Rectal smooth muscle tissue (tissue), 1 donor: ENCODE results near the gene SETBP1.

ENCODE experiments used
- H3K27ac ChIP-seq: one replicate; pipeline ENCODE4 v1.7.0; 2013; ENCODE audit warnings: low read depth, low read length, inconsistent platforms
- H3K27me3 ChIP-seq: one replicate; pipeline ENCODE4 v1.7.0; 2013; ENCODE audit warnings: low read length; ENCODE audit not compliant: control insufficient read depth, insufficient read depth
- H3K36me3 ChIP-seq: one replicate; pipeline ENCODE4 v1.7.0; 2013; ENCODE audit warnings: low read length; ENCODE audit not compliant: control insufficient read depth, insufficient read depth
- H3K4me1 ChIP-seq: one replicate; pipeline ENCODE4 v1.7.0; 2013; ENCODE audit warnings: low read length; ENCODE audit not compliant: control insufficient read depth, insufficient read depth
- H3K4me3 ChIP-seq: one replicate; pipeline ENCODE4 v1.7.0; 2013; ENCODE audit warnings: low read length
- H3K9ac ChIP-seq: one replicate; pipeline ENCODE4 v1.7.0; 2013; ENCODE audit warnings: low read length

SETBP1 gene

DNA sequence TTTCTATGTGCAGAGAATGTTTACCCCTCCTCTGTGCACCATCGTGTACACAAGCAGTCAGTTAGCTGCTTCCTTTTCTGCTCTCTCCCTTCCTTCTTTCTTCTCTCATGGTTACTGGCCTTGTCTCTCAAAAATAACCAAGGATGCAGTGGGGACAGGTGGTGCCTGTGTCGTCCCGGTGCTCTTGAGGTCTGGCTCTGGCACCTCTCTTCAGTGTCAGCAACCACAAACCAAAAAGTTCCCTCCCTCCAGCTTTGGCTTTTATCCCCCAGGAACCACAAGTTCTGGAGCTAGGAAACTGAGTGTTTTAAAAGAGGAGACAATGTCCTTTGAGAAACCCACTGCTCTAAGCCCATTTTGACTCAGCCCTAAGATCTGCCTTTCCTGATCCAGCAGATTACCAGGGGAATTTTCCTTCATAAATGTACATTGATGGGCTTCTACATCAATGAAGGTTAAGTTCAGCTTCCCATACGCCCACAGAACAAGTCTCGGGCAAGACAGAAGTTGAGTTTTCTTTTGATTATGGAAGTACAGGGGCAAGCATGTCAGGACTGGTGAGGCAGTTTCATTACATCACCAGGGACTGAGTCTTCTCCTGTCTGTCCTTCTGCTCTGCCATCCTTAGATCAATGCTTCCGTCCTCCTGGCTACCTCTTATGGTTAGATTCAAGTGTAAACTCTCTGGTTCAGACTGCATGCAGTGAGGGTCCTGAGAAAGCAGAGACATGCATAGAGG, 232.2 kb downstream of the SETBP1 start:
- Histone ChIP-seq H3K27ac (no peak overlapping the region), H3K36me3 (no peaks in the 10 kb centered on the region), H3K4me1 (peaks cover 22% of the 10 kb centered on the region), H3K4me3 (no peak overlapping the region), H3K27me3 (no peaks in the 10 kb centered on the region), H3K9ac (no peak overlapping the region)

DNA sequence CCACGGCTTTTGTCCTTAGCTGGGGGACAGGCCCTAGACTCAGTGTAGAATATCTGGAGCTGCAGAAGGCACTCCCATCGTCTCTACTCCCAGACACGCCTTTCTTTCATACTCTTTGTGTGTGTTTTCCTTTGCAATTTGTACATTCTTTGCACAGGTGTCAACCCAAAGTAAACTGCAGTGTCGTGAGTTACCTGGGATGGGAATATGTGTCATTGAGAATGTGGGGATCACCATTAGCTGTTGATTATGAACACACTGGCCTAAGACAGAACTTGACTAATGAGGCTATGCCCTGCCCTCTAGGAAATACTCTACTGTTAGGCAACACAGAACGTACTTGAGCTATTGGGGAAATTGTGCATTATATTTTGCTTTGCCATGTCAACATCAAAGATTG, 233.3 kb downstream of the SETBP1 start:
- no peaks in the 10 kb centered on the region for H3K36me3 ChIP-seq
- H3K27me3 ChIP-seq, result no peaks in the 10 kb centered on the region
- no peak overlapping the region for H3K4me3 ChIP-seq
- H3K27ac ChIP-seq, result no peak overlapping the region
- no peak overlapping the region for H3K9ac ChIP-seq
- peaks cover 22% of the 10 kb centered on the region for H3K4me1 ChIP-seq

DNA sequence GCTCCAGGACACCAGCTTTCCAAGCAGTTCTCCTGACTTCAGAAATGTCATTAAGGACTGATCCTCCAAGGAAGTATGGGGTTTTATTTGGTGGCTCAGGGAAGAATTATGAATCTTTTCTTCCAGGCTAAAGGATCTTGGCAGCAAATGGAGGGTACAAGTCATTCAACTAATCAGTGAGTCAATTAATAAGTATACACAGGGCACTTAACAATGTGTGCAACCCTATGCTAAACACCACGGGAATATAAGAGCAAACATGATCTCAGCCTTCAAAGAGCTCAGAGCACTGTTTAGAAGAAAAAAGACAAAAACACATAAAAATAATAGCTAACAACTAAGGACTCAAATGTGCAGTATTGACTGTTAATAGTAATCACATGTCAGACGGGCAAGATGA, 234.5 kb downstream of the SETBP1 start:
- Histone ChIP-seq H3K4me1 (peaks cover 14% of the 10 kb centered on the region), H3K4me3 (no peak overlapping the region), H3K27ac (no peak overlapping the region), H3K36me3 (no peaks in the 10 kb centered on the region), H3K27me3 (no peaks in the 10 kb centered on the region), H3K9ac (no peak overlapping the region)

- no peak overlapping the region for H3K4me3 ChIP-seq
- peaks cover 14% of the 10 kb centered on the region for H3K4me1 ChIP-seq
- no peak overlapping the region for H3K9ac ChIP-seq
- H3K27ac ChIP-seq, result no peak overlapping the region
- H3K27me3 ChIP-seq, result no peaks in the 10 kb centered on the region
- no peaks in the 10 kb centered on the region for H3K36me3 ChIP-seq
Measured at GRCh38 chr18:44915661-44916060, 235.0 kb downstream of the SETBP1 start.

GRCh38 chr18:44916429-44917207, 235.9 kb downstream of the SETBP1 start:
- no peak overlapping the region for H3K4me3 ChIP-seq
- H3K36me3 ChIP-seq, result no peaks in the 10 kb centered on the region
- H3K4me1 ChIP-seq, result peaks cover 14% of the 10 kb centered on the region
- no peak overlapping the region for H3K9ac ChIP-seq
- H3K27me3 ChIP-seq, result no peaks in the 10 kb centered on the region
- peak overlapping the region; percentile 67 for H3K27ac ChIP-seq

- Histone ChIP-seq H3K36me3 (no peaks in the 10 kb centered on the region), H3K4me1 (peaks cover 14% of the 10 kb centered on the region), H3K27me3 (no peaks in the 10 kb centered on the region), H3K4me3 (no peak overlapping the region), H3K27ac (peak overlapping the region; percentile 67), H3K9ac (no peak overlapping the region)
Measured at GRCh38 chr18:44917216-44918141, 236.8 kb downstream of the SETBP1 start.

GRCh38 chr18:44918142-44918476, 237.4 kb downstream of the SETBP1 start:
- H3K4me1 ChIP-seq, result peaks cover 14% of the 10 kb centered on the region
- H3K9ac ChIP-seq, result no peak overlapping the region
- peak overlapping the region; percentile 67 for H3K27ac ChIP-seq

DNA sequence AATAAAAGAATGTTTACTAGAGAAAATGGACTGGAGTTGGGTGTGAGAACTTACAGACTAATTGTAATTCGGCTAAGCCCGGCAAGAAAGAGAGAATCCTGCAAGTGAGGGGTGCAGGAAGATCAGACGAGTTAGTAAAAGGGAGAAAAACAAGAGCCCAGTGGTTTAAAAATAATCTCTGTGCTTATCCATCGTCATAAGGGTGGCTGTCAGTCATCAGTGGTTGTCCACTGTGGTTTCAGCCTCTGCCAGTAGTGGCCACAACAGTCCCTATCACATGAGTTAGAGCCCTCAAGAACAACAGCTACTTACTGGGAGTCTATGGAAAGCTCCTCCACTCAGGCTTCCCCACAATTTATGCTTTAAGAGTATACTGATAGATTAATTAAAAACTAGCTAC, 239.8 kb downstream of the SETBP1 start:
- Histone ChIP-seq H3K27me3 (no peaks in the 10 kb centered on the region), H3K27ac (no peak overlapping the region), H3K36me3 (no peaks in the 10 kb centered on the region), H3K9ac (no peak overlapping the region), H3K4me3 (no peak overlapping the region), H3K4me1 (peaks cover 18% of the 10 kb centered on the region)

More at GRCh38 chr18:44918142-44918476, 237.4 kb downstream of the SETBP1 start:
- Histone ChIP-seq H3K27me3 (no peaks in the 10 kb centered on the region), H3K36me3 (no peaks in the 10 kb centered on the region), H3K4me3 (no peak overlapping the region)

- H3K27me3 ChIP-seq, result no peaks in the 10 kb centered on the region
- no peak overlapping the region for H3K27ac ChIP-seq
- H3K4me1 ChIP-seq, result peaks cover 14% of the 10 kb centered on the region
- no peak overlapping the region for H3K9ac ChIP-seq
- H3K36me3 ChIP-seq, result no peaks in the 10 kb centered on the region
- H3K4me3 ChIP-seq, result no peak overlapping the region
Measured at GRCh38 chr18:44921974-44922373, 241.3 kb downstream of the SETBP1 start.

- Histone ChIP-seq H3K27me3 (no peaks in the 10 kb centered on the region), H3K4me3 (no peak overlapping the region), H3K9ac (no peak overlapping the region), H3K27ac (no peak overlapping the region), H3K4me1 (peaks cover 7% of the 10 kb centered on the region), H3K36me3 (no peaks in the 10 kb centered on the region)
Measured at GRCh38 chr18:44922968-44923367, 242.3 kb downstream of the SETBP1 start.

GRCh38 chr18:44924785-44925499, 244.3 kb downstream of the SETBP1 start:
- H3K27me3 ChIP-seq, result no peaks in the 10 kb centered on the region
- no peak overlapping the region for H3K27ac ChIP-seq
- no peak overlapping the region for H3K9ac ChIP-seq
- no peaks in the 10 kb centered on the region for H3K36me3 ChIP-seq
- H3K4me1 ChIP-seq, result peaks cover 4% of the 10 kb centered on the region
- H3K4me3 ChIP-seq, result no peak overlapping the region
